K562 (cell line): ENCODE data around the gene ZYG11A. TPM values are rescaled to one million over a fixed set of nuclear protein-coding genes. Genes with fewer than 3 reads are reported as not detected.

Experiments used
- ATF1 ChIP-seq, 2 experiments: fragments of 450-650 bp in 1 of 2; IDR thresholded peaks; 2 replicates each; pipeline ENCODE4 v1.6.1; 2016; ENCODE audit warnings: missing compliant biosample characterization in 1 of 2, missing genetic modification characterization in 1 of 2
- CHD4 ChIP-seq: fragments of 200-600 bp; sonication (generic); IDR thresholded peaks from 3 replicates; pipeline ENCODE4 v1.6.1; 2012; ENCODE audit warnings: low read depth, mild to moderate bottlenecking, mixed read lengths, low read length, inconsistent platforms; ENCODE audit not compliant: insufficient read depth, insufficient replicate concordance, poor library complexity, severe bottlenecking
- GABPA ChIP-seq: fragments of 200-800 bp; sonication (Bioruptor generic); conservative IDR thresholded peaks from 2 replicates; pipeline ENCODE4 v1.6.1; 2016; ENCODE audit warnings: low read depth, missing genetic modification characterization, missing compliant biosample characterization
- HDAC1 ChIP-seq, 2 experiments: fragments of 450-650 bp; IDR thresholded peaks; 2 replicates each; pipeline ENCODE4 v1.6.1; 2016 to 2017; ENCODE audit warnings: inconsistent platforms in 1 of 2, mild to moderate bottlenecking in 1 of 2, moderate library complexity in 1 of 2
- KHSRP ChIP-seq: fragments of 450-650 bp; IDR thresholded peaks from 2 replicates; pipeline ENCODE4 v1.6.1; 2017
- KLF13 ChIP-seq: fragments of 450-650 bp; IDR thresholded peaks from 2 replicates; pipeline ENCODE4 v1.6.1; 2016; ENCODE audit warnings: missing genetic modification characterization, low read depth, mild to moderate bottlenecking, missing compliant biosample characterization, moderate library complexity, borderline replicate concordance
- KLF6 ChIP-seq: fragments of 250-450 bp; sonication (Bioruptor Pico); IDR thresholded peaks from 2 replicates; pipeline ENCODE4 v1.4.0; 2020; ENCODE audit warnings: mild to moderate bottlenecking, moderate library complexity, borderline replicate concordance
- PCBP2 ChIP-seq: fragments of 200-400 bp; formaldehyde crosslinking; IDR thresholded peaks from 2 replicates; pipeline ENCODE4 v1.6.1; 2018; ENCODE audit warnings: low read length, low read depth, mild to moderate bottlenecking, moderate library complexity; ENCODE audit not compliant: poor library complexity, severe bottlenecking
- RCOR1 ChIP-seq, 2 experiments: IDR thresholded peaks; 2 replicates each; pipeline ENCODE4 v1.6.1; 2012; ENCODE audit warnings: low read depth in 2 of 2, low read length in 2 of 2, borderline replicate concordance in 1 of 2, improper control_type of control experiment in 1 of 2
- SAFB2 ChIP-seq: fragments of 200-400 bp; formaldehyde crosslinking; IDR thresholded peaks from 2 replicates; pipeline ENCODE4 v1.6.1; 2018; ENCODE audit warnings: borderline replicate concordance, low read length, low read depth, moderate library complexity; ENCODE audit not compliant: severe bottlenecking
- SNIP1 ChIP-seq: fragments of 450-650 bp; IDR thresholded peaks from 2 replicates; pipeline ENCODE4 v1.7.1; 2017; ENCODE audit warnings: low read depth, mild to moderate bottlenecking
- SREBF1 ChIP-seq: fragments of 150-350 bp; IDR thresholded peaks from 2 replicates; pipeline ENCODE4 v1.6.1; 2014; ENCODE audit warnings: antibody characterized with exemption, low read depth, low read length, borderline replicate concordance
- TCF3 ChIP-seq: sonication (generic); formaldehyde crosslinking; IDR thresholded peaks from 2 replicates; pipeline ENCODE4 v1.4.0; 2020; ENCODE audit warnings: mild to moderate bottlenecking, missing genetic modification reagents
- TFAM ChIP-seq: fragments of 250-450 bp; sonication (Bioruptor Pico); conservative IDR thresholded peaks from 2 replicates; pipeline ENCODE4 v1.5.0; 2021; ENCODE audit warnings: mild to moderate bottlenecking, moderate library complexity
- ZNF445 ChIP-seq: fragments of 250-450 bp; sonication (Bioruptor Pico); IDR thresholded peaks from 2 replicates; pipeline ENCODE4 v1.4.0; 2020; ENCODE audit warnings: low read depth, mild to moderate bottlenecking, moderate library complexity
- ZNF695 ChIP-seq: fragments of 450-650 bp; formaldehyde crosslinking; IDR thresholded peaks from 2 replicates; pipeline ENCODE4 v1.4.0; 2020; ENCODE audit warnings: mild to moderate bottlenecking, moderate library complexity
- ZZZ3 ChIP-seq: fragments of 450-650 bp; IDR thresholded peaks from 2 replicates; pipeline ENCODE4 v1.6.1; 2016; ENCODE audit warnings: antibody characterized with exemption, mild to moderate bottlenecking, moderate library complexity
- polyA plus RNA-seq, 8 experiments: library from polyadenylated mRNA; depleted of rRNA in 4 of 8; stranded (reverse) in 5 of 8; unstranded in 3 of 8; fragments of >200 nt; fragmentation: Nextera tagmentation in 2 of 8; fragmentation: Illumina TruSeq in 1 of 8; extraction: Ambion mirVana in 2 of 8; extraction: Trizol in 1 of 8; gene quantifications; 2 replicates each; pipeline versions ENCODE4 v1.2.1 to v1.2.3, GENCODE V29; 2011 to 2014; ENCODE audit warnings: inconsistent platforms in 1 of 8, missing spikeins in 1 of 8
- total RNA-seq, 7 experiments: library from RNA; depleted of rRNA in 6 of 7; stranded (reverse); fragments of >200 nt in 6 of 7; fragmentation: Illumina TruSeq in 2 of 7; extraction: Trizol in 2 of 7; gene quantifications; 2 replicates each; pipeline versions ENCODE4 v1.2.1 to v1.2.3, GENCODE V29; 2011 to 2021; ENCODE audit warnings: low replicate concordance in 1 of 7
- TF ChIP-seq, protein P1 (sequence below): IDR thresholded peaks from 3 replicates; pipeline ENCODE4 v1.6.1; 2011; ENCODE audit warnings: borderline replicate concordance, mild to moderate bottlenecking, moderate library complexity; ENCODE audit not compliant: insufficient read length; ENCODE audit errors: extremely low read depth
- TF ChIP-seq, protein P2 (sequence below): IDR thresholded peaks from 3 replicates; pipeline ENCODE4 v1.6.1; 2011; ENCODE audit warnings: borderline replicate concordance, mild to moderate bottlenecking; ENCODE audit not compliant: insufficient read length, insufficient read depth
- TF ChIP-seq, protein P3 (sequence below): sonication (generic); formaldehyde crosslinking; IDR thresholded peaks from 2 replicates; pipeline ENCODE4 v1.5.0; 2020; ENCODE audit warnings: missing genetic modification reagents

ZYG11A gene
- total and polyA plus RNA-seq, 9 of the 15 experiments (the other 6 are each of a cell fraction or from before 2014, with no cell fraction given) = 4.5 to 21.9 (median 14.0) TPM

DNA sequence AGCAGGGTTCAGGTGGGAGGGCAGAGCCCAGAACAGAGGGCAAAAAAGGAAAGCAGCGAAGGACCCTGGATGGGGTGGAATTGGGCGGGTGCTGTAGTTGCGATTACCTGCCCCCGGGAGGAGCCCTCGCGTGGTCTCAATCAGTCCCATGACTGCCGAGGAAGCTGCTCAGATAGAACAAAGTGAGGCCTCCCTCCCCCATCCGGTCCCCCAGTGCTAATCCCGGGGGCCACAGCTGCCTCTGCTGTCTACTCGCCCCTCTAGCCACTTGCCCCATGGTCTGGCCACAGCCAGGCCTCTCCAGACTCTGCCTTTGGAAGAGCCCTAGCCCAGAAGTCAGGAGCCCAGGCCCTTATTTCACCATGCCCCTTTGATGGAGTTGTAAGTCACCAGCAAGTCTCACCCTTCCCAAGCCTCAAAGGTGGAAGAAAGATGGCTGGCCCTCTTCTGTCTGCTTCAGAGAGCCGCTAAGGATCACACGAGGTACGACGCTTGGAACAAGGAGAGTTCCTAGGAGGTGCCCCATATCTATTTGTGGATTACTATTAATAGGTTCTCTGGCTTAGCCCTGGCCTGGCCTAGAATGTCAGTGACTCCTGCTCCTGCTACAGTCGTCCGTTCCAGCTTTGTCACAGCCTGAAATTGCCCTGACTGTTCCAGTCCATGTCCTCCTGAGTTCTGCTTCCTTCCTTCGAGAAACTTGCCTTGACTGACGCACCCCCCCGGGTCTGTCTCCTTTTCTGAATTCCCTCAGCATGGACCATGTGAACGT lies 62.6 kb downstream of the ZYG11A start (continued):
- TF ChIP-seq, protein P1, sequence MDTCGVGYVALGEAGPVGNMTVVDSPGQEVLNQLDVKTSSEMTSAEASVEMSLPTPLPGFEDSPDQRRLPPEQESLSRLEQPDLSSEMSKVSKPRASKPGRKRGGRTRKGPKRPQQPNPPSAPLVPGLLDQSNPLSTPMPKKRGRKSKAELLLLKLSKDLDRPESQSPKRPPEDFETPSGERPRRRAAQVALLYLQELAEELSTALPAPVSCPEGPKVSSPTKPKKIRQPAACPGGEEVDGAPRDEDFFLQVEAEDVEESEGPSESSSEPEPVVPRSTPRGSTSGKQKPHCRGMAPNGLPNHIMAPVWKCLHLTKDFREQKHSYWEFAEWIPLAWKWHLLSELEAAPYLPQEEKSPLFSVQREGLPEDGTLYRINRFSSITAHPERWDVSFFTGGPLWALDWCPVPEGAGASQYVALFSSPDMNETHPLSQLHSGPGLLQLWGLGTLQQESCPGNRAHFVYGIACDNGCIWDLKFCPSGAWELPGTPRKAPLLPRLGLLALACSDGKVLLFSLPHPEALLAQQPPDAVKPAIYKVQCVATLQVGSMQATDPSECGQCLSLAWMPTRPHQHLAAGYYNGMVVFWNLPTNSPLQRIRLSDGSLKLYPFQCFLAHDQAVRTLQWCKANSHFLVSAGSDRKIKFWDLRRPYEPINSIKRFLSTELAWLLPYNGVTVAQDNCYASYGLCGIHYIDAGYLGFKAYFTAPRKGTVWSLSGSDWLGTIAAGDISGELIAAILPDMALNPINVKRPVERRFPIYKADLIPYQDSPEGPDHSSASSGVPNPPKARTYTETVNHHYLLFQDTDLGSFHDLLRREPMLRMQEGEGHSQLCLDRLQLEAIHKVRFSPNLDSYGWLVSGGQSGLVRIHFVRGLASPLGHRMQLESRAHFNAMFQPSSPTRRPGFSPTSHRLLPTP = no peak
- TF ChIP-seq, protein P2, sequence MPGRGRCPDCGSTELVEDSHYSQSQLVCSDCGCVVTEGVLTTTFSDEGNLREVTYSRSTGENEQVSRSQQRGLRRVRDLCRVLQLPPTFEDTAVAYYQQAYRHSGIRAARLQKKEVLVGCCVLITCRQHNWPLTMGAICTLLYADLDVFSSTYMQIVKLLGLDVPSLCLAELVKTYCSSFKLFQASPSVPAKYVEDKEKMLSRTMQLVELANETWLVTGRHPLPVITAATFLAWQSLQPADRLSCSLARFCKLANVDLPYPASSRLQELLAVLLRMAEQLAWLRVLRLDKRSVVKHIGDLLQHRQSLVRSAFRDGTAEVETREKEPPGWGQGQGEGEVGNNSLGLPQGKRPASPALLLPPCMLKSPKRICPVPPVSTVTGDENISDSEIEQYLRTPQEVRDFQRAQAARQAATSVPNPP = no peak
- no peak for TF ChIP-seq HDAC1 (IDR thresholded peaks at IDR 0.05)
- no peak for TF ChIP-seq KLF13 (tag)
- no peak for TF ChIP-seq TFAM (CRISPR knock-in tag)
- no peak for TF ChIP-seq PCBP2
- TF ChIP-seq GABPA (tag) = no peak
- TF ChIP-seq KHSRP = no peak
- TF ChIP-seq RCOR1 (IDR thresholded peaks at IDR 0.05; ENCODE audit: borderline replicate concordance in 1 of 2, low read depth in 2 of 2, low read length in 2 of 2) = peak in 1 of 2 experiments; percentile 12; a peak in 1 of 4 replicates
- TF ChIP-seq SAFB2 = no peak
- no peak for TF ChIP-seq KLF6
- TF ChIP-seq, protein P3, sequence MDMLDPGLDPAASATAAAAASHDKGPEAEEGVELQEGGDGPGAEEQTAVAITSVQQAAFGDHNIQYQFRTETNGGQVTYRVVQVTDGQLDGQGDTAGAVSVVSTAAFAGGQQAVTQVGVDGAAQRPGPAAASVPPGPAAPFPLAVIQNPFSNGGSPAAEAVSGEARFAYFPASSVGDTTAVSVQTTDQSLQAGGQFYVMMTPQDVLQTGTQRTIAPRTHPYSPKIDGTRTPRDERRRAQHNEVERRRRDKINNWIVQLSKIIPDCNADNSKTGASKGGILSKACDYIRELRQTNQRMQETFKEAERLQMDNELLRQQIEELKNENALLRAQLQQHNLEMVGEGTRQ (CRISPR knock-in tag) = no peak
- TF ChIP-seq ZNF445 (CRISPR knock-in tag) = no peak
- no peak for TF ChIP-seq ZZZ3
- TF ChIP-seq CHD4 = no peak
- no peak for TF ChIP-seq ATF1 (CRISPR knock-in tag; IDR thresholded peaks at IDR 0.05)
- TF ChIP-seq ATF1 (tag; IDR thresholded peaks at IDR 0.05) = no peak
- no peak for TF ChIP-seq SREBF1
- TF ChIP-seq ZNF695 (CRISPR knock-in tag) = no peak
- TF ChIP-seq SNIP1 = no peak
- no peak for TF ChIP-seq TCF3
